IMR-90 (cell line): ENCODE data around the gene RHOH. TPM values are rescaled to one million over a fixed set of nuclear protein-coding genes. Genes with fewer than 3 reads are reported as not detected.

Experiments used
- ATAC-seq: fragments of 200-7000 bp; cut with Tn5 transposase; 2 replicates; pipeline ENCODE4 v1.9.1; 2020; ENCODE audit warnings: low read depth, mild to moderate bottlenecking, moderate library complexity
- BruUV-seq: library from RNA; stranded (reverse); fragments of 400-500 nt; replicated peaks from 2 replicates; lab custom pipeline; 2021; lab: Mats Ljungman, UMichigan
- CTCF ChIA-PET: fragments of 300-600 bp; formaldehyde crosslinking; extraction: SDS; loops from one replicate; lab custom pipeline; 2021; ENCODE audit warnings: antibody characterized with exemption; lab: Yijun Ruan, JAX
- POLR2A ChIA-PET: fragments of 300-600 bp; sonication (Branson Sonifier 250); formaldehyde crosslinking; loops from one replicate; lab custom pipeline; 2022; ENCODE audit warnings: antibody characterized with exemption; ENCODE audit not compliant: unreplicated experiment; lab: Charles Lee
- DNase-seq: peaks from one replicate; pipeline ENCODE4 v3.0.0; 2013
- H2AFZ ChIP-seq: replicated peaks from 2 replicates; pipeline ENCODE3; 2013; ENCODE audit warnings: low read length, mild to moderate bottlenecking; ENCODE audit not compliant: poor library complexity
- H2AK5ac ChIP-seq: 2 replicates; pipeline ENCODE4 v1.6.1; 2013; ENCODE audit warnings: low read depth, low read length, inconsistent platforms
- H2AK9ac ChIP-seq: replicated peaks from 2 replicates; pipeline ENCODE3; 2013; ENCODE audit warnings: mild to moderate bottlenecking, low read depth, low read length, moderate library complexity; ENCODE audit not compliant: poor library complexity
- H2BK120ac ChIP-seq: 2 replicates; pipeline ENCODE4 v1.6.1; 2013; ENCODE audit warnings: low read depth, low read length, inconsistent platforms
- H2BK15ac ChIP-seq: 3 replicates; pipeline ENCODE4 v1.6.1; 2013; ENCODE audit warnings: low read depth, low read length, inconsistent platforms
- H2BK20ac ChIP-seq: 2 replicates; pipeline ENCODE4 v1.6.1; 2013; ENCODE audit warnings: low read depth, mild to moderate bottlenecking, inconsistent platforms, low read length, moderate library complexity
- H2BK5ac ChIP-seq: 2 replicates; pipeline ENCODE4 v1.6.1; 2013; ENCODE audit warnings: mild to moderate bottlenecking, low read depth, low read length, inconsistent platforms; ENCODE audit not compliant: poor library complexity, severe bottlenecking
- H3K14ac ChIP-seq: replicated peaks from 2 replicates; pipeline ENCODE4 v1.6.1; 2013; ENCODE audit warnings: low read depth, low read length, inconsistent platforms
- H3K18ac ChIP-seq: 2 replicates; pipeline ENCODE4 v1.6.1; 2013; ENCODE audit warnings: low read depth, low read length, control low read depth
- H3K23ac ChIP-seq: 2 replicates; pipeline ENCODE4 v1.6.1; 2013; ENCODE audit warnings: low read depth, low read length, inconsistent platforms
- H3K27ac ChIP-seq: 2 replicates; pipeline ENCODE4 v1.5.1; 2013; ENCODE audit warnings: mild to moderate bottlenecking, control low read depth, low read length; ENCODE audit not compliant: insufficient read depth
- H3K27me3 ChIP-seq: 2 replicates; pipeline ENCODE4 v1.6.1; 2013; ENCODE audit warnings: low read length; ENCODE audit not compliant: control insufficient read depth, insufficient read depth
- H3K36me3 ChIP-seq: 2 replicates; pipeline ENCODE4 v1.6.1; 2013; ENCODE audit warnings: low read length, mixed read lengths; ENCODE audit not compliant: control insufficient read depth, insufficient read depth
- H3K4ac ChIP-seq: 2 replicates; pipeline ENCODE4 v1.6.1; 2013; ENCODE audit warnings: low read depth, low read length, inconsistent platforms
- H3K4me1 ChIP-seq: 2 replicates; pipeline ENCODE4 v1.6.1; 2013; ENCODE audit warnings: low read length, mixed read lengths; ENCODE audit not compliant: control insufficient read depth, insufficient read depth
- H3K4me2 ChIP-seq: 2 replicates; pipeline ENCODE4 v1.6.1; 2013; ENCODE audit warnings: low read depth, mild to moderate bottlenecking, control low read depth, low read length, moderate library complexity
- H3K4me3 ChIP-seq: 2 replicates; pipeline ENCODE4 v1.5.1; 2013; ENCODE audit warnings: low read depth, mild to moderate bottlenecking, control low read depth, low read length, moderate library complexity; ENCODE audit not compliant: insufficient read depth
- H3K56ac ChIP-seq: 2 replicates; pipeline ENCODE4 v1.6.1; 2013; ENCODE audit warnings: low read length, inconsistent platforms; ENCODE audit not compliant: insufficient read depth; ENCODE audit errors: extremely low read depth
- H3K79me1 ChIP-seq, 2 experiments: 2 replicates each; pipeline ENCODE4 v1.6.1; 2013; ENCODE audit warnings: low read length in 2 of 2, inconsistent platforms in 1 of 2, low read depth in 1 of 2
- H3K9ac ChIP-seq: 2 replicates; pipeline ENCODE4 v1.6.1; 2013; ENCODE audit warnings: low read depth, low read length, control low read depth
- H3K9me1 ChIP-seq: 2 replicates; pipeline ENCODE4 v1.6.1; 2013; ENCODE audit warnings: low read length, inconsistent platforms; ENCODE audit not compliant: insufficient read depth
- H3K9me3 ChIP-seq: 2 replicates; pipeline ENCODE4 v1.6.1; 2013; ENCODE audit warnings: low read length; ENCODE audit not compliant: control insufficient read depth, insufficient read depth
- H4K20me1 ChIP-seq: 2 replicates; pipeline ENCODE4 v1.6.1; 2013; ENCODE audit warnings: low read length, inconsistent platforms; ENCODE audit not compliant: insufficient read depth
- H4K5ac ChIP-seq: 2 replicates; pipeline ENCODE4 v1.6.1; 2013; ENCODE audit warnings: mild to moderate bottlenecking, low read depth, low read length, control low read depth
- H4K8ac ChIP-seq, 2 experiments: 2 replicates each; pipeline ENCODE4 v1.6.1; 2013; ENCODE audit warnings: low read depth in 2 of 2, low read length in 2 of 2, control low read depth in 1 of 2, inconsistent platforms in 1 of 2
- H4K91ac ChIP-seq: 2 replicates; pipeline ENCODE4 v1.6.1; 2013; ENCODE audit warnings: low read depth, low read length, inconsistent platforms; ENCODE audit not compliant: insufficient read depth
- MXI1 ChIP-seq: IDR thresholded peaks from 2 replicates; pipeline ENCODE4 v1.6.1; 2012; ENCODE audit warnings: low read depth, mild to moderate bottlenecking, low read length, moderate library complexity, borderline replicate concordance
- RAD21 ChIP-seq: IDR thresholded peaks from 2 replicates; pipeline ENCODE4 v1.6.1; 2012; ENCODE audit warnings: low read length, improper control_type of control experiment
- RCOR1 ChIP-seq: IDR thresholded peaks from 2 replicates; pipeline ENCODE4 v1.6.1; 2012; ENCODE audit warnings: mild to moderate bottlenecking, low read length, improper control_type of control experiment; ENCODE audit not compliant: insufficient replicate concordance
- RFX5 ChIP-seq: IDR thresholded peaks from 2 replicates; pipeline ENCODE4 v1.8.0; 2012; ENCODE audit warnings: low read depth, mild to moderate bottlenecking, low read length, moderate library complexity
- SMC3 ChIP-seq: fragments of 150-350 bp; IDR thresholded peaks from 2 replicates; pipeline ENCODE4 v1.6.1; 2016; ENCODE audit warnings: low read depth, mild to moderate bottlenecking, antibody characterized with exemption, low read length, moderate library complexity
- WGBS, 2 experiments: methylation state at CpG; one replicate each; pipeline versions ENCODE4 v1.1.5 to v1.1.7; 2013; ENCODE audit warnings: missing lambda C conversion rate in 2 of 2; ENCODE audit not compliant: insufficient read length in 1 of 2; ENCODE audit errors: extremely low coverage in 2 of 2; 5-methylcytosine and 5-hydroxymethylcytosine counted together
- dilution Hi-C: fragments of 300-500 bp; cut with HindIII; formaldehyde crosslinking; loops from one replicate; pipeline ENCODE4 v1.14.3; 2018; ENCODE audit warnings: low sequenced_read_pairs; ENCODE audit not compliant: unreplicated experiment
- in situ Hi-C: fragments of 300-500 bp; cut with MboI; formaldehyde crosslinking; loops from 3 replicates; pipeline ENCODE4 v1.14.3; 2019; ENCODE audit warnings: low sequenced_read_pairs, inconsistent platforms, mixed read lengths
- intact Hi-C: fragments of 100-400 bp; cut with micrococcal nuclease; formaldehyde crosslinking; loops from 2 replicates; pipeline ENCODE4 v1.10.0; 2022
- polyA plus RNA-seq, 3 experiments: library from polyadenylated mRNA; depleted of rRNA; stranded (reverse); fragments of >200 nt; gene quantifications; 2 replicates each; pipeline ENCODE4 v1.2.3, GENCODE V29; 2012; ENCODE audit warnings: low replicate concordance in 1 of 3
- total RNA-seq: library from RNA; depleted of rRNA; stranded (reverse); fragments of >200 nt; gene quantifications from 2 replicates; pipeline ENCODE4 v1.2.3, GENCODE V29; 2012

The RHOH gene
- total and polyA plus RNA-seq, 2 of the 4 experiments (the other 2 are of a cell fraction) = not detected

- Histone ChIP-seq H2BK5ac (no peak overlapping the region), H2BK15ac (no peak overlapping the region), H3K18ac (no peak overlapping the region), H3K4ac (no peak overlapping the region), H3K4me1 (no peaks in the 10 kb centered on the region), H3K27ac (no peak overlapping the region), H3K79me1 (no peaks in the 10 kb centered on the region), H3K23ac (no peak overlapping the region), H2AFZ (no peak overlapping the region), H3K36me3 (no peaks in the 10 kb centered on the region), H4K20me1 (no peaks in the 10 kb centered on the region), H4K91ac (no peak overlapping the region), H3K4me2 (no peak overlapping the region), H4K8ac (no peak overlapping the region), H3K56ac (no peak overlapping the region), H3K14ac (no peak overlapping the region), H3K9me3 (no peaks in the 10 kb centered on the region), H3K9ac (no peak overlapping the region), H2BK20ac (no peak overlapping the region), H3K27me3 (peaks cover 3% of the 10 kb centered on the region), H2AK9ac (no peak overlapping the region), H3K9me1 (no peaks in the 10 kb centered on the region), H2AK5ac (no peak overlapping the region), H4K5ac (no peak overlapping the region), H2BK120ac (no peak overlapping the region), H3K4me3 (no peak overlapping the region)
- intact Hi-C loops = no loop called here
- dilution Hi-C loops = no loop called here
- no peak for DNase-seq
- in situ Hi-C loops = no loop called here
- WGBS, 2 experiments = 88% methylated on average over 1 of the region's 2 CpGs; no CpG with 5 or more reads in 1 of the 2 experiments
- TF ChIP-seq RAD21 (no peak), SMC3 (no peak), RFX5 (no peak), MXI1 (no peak), RCOR1 (no peak)
- CTCF ChIA-PET = no interaction called here
- no peak for ATAC-seq
- BruUV-seq = no TSS peak
- POLR2A ChIA-PET = no interaction called here
Measured at GRCh38 chr4:40280586-40280985, 83.8 kb downstream of the RHOH start.
